KOPT-K1 (cell line): ENCODE data around the gene GASK1B.

Experiments used
- H3K27ac ChIP-seq: fragments of 200-600 bp; sonication (generic); 2 replicates; pipeline ENCODE4 v1.5.1; 2016; ENCODE audit warnings: antibody characterized with exemption, mild to moderate bottlenecking, low read depth, low read length; ENCODE audit not compliant: poor library complexity, severe bottlenecking
- H3K36me3 ChIP-seq: fragments of 200-600 bp; sonication (generic); 2 replicates; pipeline ENCODE4 v1.5.1; 2017; ENCODE audit warnings: antibody characterized with exemption, mild to moderate bottlenecking, low read length, moderate library complexity; ENCODE audit not compliant: insufficient read depth
- H3K9me3 ChIP-seq: fragments of 200-600 bp; sonication (generic); 2 replicates; pipeline ENCODE4 v1.5.1; 2017; ENCODE audit warnings: antibody characterized with exemption, low read length, mild to moderate bottlenecking; ENCODE audit not compliant: insufficient read depth, poor library complexity, severe bottlenecking

GASK1B gene

GRCh38 chr4:158168606-158169005 is 4.2 kb downstream of the GASK1B start:
- Histone ChIP-seq H3K36me3 (no peaks in the 10 kb centered on the region), H3K9me3 (no peaks in the 10 kb centered on the region), H3K27ac (no peak overlapping the region)

- H3K9me3 ChIP-seq, result no peaks in the 10 kb centered on the region
- H3K27ac ChIP-seq, result no peak overlapping the region
- H3K36me3 ChIP-seq, result no peaks in the 10 kb centered on the region
Observed at GRCh38 chr4:158166701-158167100, 6.1 kb downstream of the GASK1B start.

- H3K27ac ChIP-seq, result no peak overlapping the region
- no peaks in the 10 kb centered on the region for H3K9me3 ChIP-seq
- no peaks in the 10 kb centered on the region for H3K36me3 ChIP-seq
Observed at GRCh38 chr4:158164768-158165213, 8.0 kb downstream of the GASK1B start.

- no peaks in the 10 kb centered on the region for H3K9me3 ChIP-seq
- no peak overlapping the region for H3K27ac ChIP-seq
- H3K36me3 ChIP-seq, result no peaks in the 10 kb centered on the region
Observed at GRCh38 chr4:158163941-158164767, 8.7 kb downstream of the GASK1B start.

GRCh38 chr4:158162631-158163030 is 10.2 kb downstream of the GASK1B start:
- Histone ChIP-seq H3K36me3 (no peaks in the 10 kb centered on the region), H3K9me3 (no peaks in the 10 kb centered on the region), H3K27ac (no peak overlapping the region)

GRCh38 chr4:158161551-158162354 is 11.1 kb downstream of the GASK1B start:
- H3K27ac ChIP-seq, result no peak overlapping the region
- H3K36me3 ChIP-seq, result no peaks in the 10 kb centered on the region
- H3K9me3 ChIP-seq, result no peaks in the 10 kb centered on the region

GRCh38 chr4:158159718-158160094 is 13.1 kb downstream of the GASK1B start:
- Histone ChIP-seq H3K9me3 (no peaks in the 10 kb centered on the region), H3K36me3 (no peaks in the 10 kb centered on the region), H3K27ac (no peak overlapping the region)

GRCh38 chr4:158159054-158159717 is 13.6 kb downstream of the GASK1B start:
- Histone ChIP-seq H3K9me3 (no peaks in the 10 kb centered on the region), H3K36me3 (no peaks in the 10 kb centered on the region), H3K27ac (no peak overlapping the region)

GRCh38 chr4:158157412-158157811 is 15.4 kb downstream of the GASK1B start:
- Histone ChIP-seq H3K36me3 (no peaks in the 10 kb centered on the region), H3K9me3 (no peaks in the 10 kb centered on the region), H3K27ac (no peak overlapping the region)

- Histone ChIP-seq H3K27ac (no peak overlapping the region), H3K36me3 (no peaks in the 10 kb centered on the region), H3K9me3 (no peaks in the 10 kb centered on the region)
Observed at GRCh38 chr4:158155656-158156356, 17.0 kb downstream of the GASK1B start.

- Histone ChIP-seq H3K27ac (no peak overlapping the region), H3K36me3 (no peaks in the 10 kb centered on the region)
Observed at GRCh38 chr4:158147151-158147550, 25.7 kb downstream of the GASK1B start.

GRCh38 chr4:158146736-158147135 is 26.1 kb downstream of the GASK1B start:
- Histone ChIP-seq H3K27ac (no peak overlapping the region), H3K9me3 (no peaks in the 10 kb centered on the region), H3K36me3 (no peaks in the 10 kb centered on the region)

More at GRCh38 chr4:158147151-158147550, 25.7 kb downstream of the GASK1B start:
- H3K9me3 ChIP-seq, result no peaks in the 10 kb centered on the region

GRCh38 chr4:158139086-158139485 is 33.7 kb downstream of the GASK1B start:
- Histone ChIP-seq H3K36me3 (no peaks in the 10 kb centered on the region), H3K9me3 (no peaks in the 10 kb centered on the region)

GRCh38 chr4:158134222-158134621 is 38.6 kb downstream of the GASK1B start:
- Histone ChIP-seq H3K9me3 (no peaks in the 10 kb centered on the region), H3K36me3 (no peaks in the 10 kb centered on the region), H3K27ac (no peak overlapping the region)

More at GRCh38 chr4:158139086-158139485, 33.7 kb downstream of the GASK1B start:
- no peak overlapping the region for H3K27ac ChIP-seq
